ENCODE results near the gene THRAP3.

THRAP3 gene

DNA sequence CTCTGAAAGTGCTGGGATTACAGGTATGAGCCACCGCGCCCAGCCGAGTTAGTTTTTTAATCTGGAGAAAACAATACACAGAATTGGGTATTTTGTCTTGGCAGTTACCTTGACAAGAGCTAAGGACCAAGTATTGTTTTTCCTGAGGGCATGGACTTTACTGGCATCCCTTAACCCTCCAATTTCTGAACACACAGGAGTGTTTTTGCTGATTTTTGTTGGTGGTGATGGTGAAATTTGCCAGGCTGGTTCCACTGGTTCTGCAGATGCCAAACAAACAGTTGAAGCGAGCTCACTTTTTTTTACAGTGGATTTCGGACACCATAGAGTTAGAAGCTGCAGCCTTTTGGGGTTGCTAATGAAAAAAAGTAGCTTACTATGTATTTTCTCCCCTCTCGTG is 44.7 kb downstream of the THRAP3 start:
- H3K36me3 ChIP-seq (ENCODE audit: control insufficient read depth in 4 of 4, insufficient read depth in 4 of 4, low read length in 3 of 4): peaks cover 7 to 48% (median 27%) of the 10 kb centered on the region in 4 experiments
- H3K27me3 ChIP-seq (replicated peaks in 2 of 5; ENCODE audit: control insufficient read depth in 4 of 5, insufficient read depth in 5 of 5, low read length in 4 of 5): no peaks in the 10 kb centered on the region
- WGBS (ENCODE audit: insufficient coverage): 88% methylated on average over 3 of the region's 6 CpGs
- H3K9me3 ChIP-seq (ENCODE audit: control extremely low read depth in 1 of 5, control insufficient read depth in 4 of 5, insufficient read depth in 2 of 5, low read depth in 1 of 5, low read length in 4 of 5): no peaks in the 10 kb centered on the region
- ChIA-PET CTCF (interaction anchor here (0.7 to 2.3 kb wide), 7 partner anchors 10 to 134 kb away, joined by 3 to 7 read pairs (median 3); partner anchors contain the start of gene TRAPPC3), POLR2A (interaction anchor here (0.6 kb wide), 1 partner anchor 42 kb away, joined by 3 read pairs; no protein-coding TSS in a partner anchor)
- peaks cover 0 to 7% (median 5%) of the 10 kb centered on the region in 4 experiments for H3K4me1 ChIP-seq (ENCODE audit: control extremely low read depth in 1 of 4, control insufficient read depth in 4 of 4, insufficient read depth in 4 of 4, low read length in 3 of 4)
- no peak overlapping the region for H3K27ac ChIP-seq (ENCODE audit: insufficient read depth in 1 of 2, low read depth in 1 of 2, low read length in 2 of 2, poor library complexity in 1 of 2, severe bottlenecking in 2 of 2)
- H3K4me3 ChIP-seq (ENCODE audit: control insufficient read depth in 1 of 7, extremely low read depth in 1 of 7, insufficient read depth in 4 of 7, low read depth in 2 of 7, low read length in 6 of 7): no peak overlapping the region
- no peak for DNase-seq

- no peaks in the 10 kb centered on the region for H3K9me3 ChIP-seq (ENCODE audit: control extremely low read depth in 1 of 5, control insufficient read depth in 4 of 5, insufficient read depth in 2 of 5, low read depth in 1 of 5, low read length in 4 of 5)
- ChIA-PET POLR2A (no interaction called here), CTCF (interaction anchor here (0.8 to 2.3 kb wide), 7 partner anchors 10 to 134 kb away, joined by 3 to 7 read pairs (median 3); partner anchors contain the start of gene TRAPPC3)
- no peak overlapping the region for H3K4me3 ChIP-seq (ENCODE audit: control insufficient read depth in 1 of 7, extremely low read depth in 1 of 7, insufficient read depth in 4 of 7, low read depth in 2 of 7, low read length in 6 of 7)
- DNase-seq: no peak
- WGBS (ENCODE audit: insufficient coverage): 89% methylated on average over 1 of the region's 2 CpGs
- H3K4me1 ChIP-seq (ENCODE audit: control extremely low read depth in 1 of 4, control insufficient read depth in 4 of 4, insufficient read depth in 4 of 4, low read length in 3 of 4): peaks cover 0 to 7% (median 5%) of the 10 kb centered on the region in 4 experiments
- no peaks in the 10 kb centered on the region for H3K27me3 ChIP-seq (replicated peaks in 2 of 5; ENCODE audit: control insufficient read depth in 4 of 5, insufficient read depth in 5 of 5, low read length in 4 of 5)
- peaks cover 7 to 49% (median 26%) of the 10 kb centered on the region in 4 experiments for H3K36me3 ChIP-seq (ENCODE audit: control insufficient read depth in 4 of 4, insufficient read depth in 4 of 4, low read length in 3 of 4)
- no peak overlapping the region for H3K27ac ChIP-seq (ENCODE audit: insufficient read depth in 1 of 2, low read depth in 1 of 2, low read length in 2 of 2, poor library complexity in 1 of 2, severe bottlenecking in 2 of 2)
Observed at GRCh38 chr1:36269408-36269838, 45.2 kb downstream of the THRAP3 start.

- Histone ChIP-seq H3K4me1 (ENCODE audit: control extremely low read depth in 1 of 4, control insufficient read depth in 4 of 4, insufficient read depth in 4 of 4, low read length in 3 of 4) (no peaks in the 10 kb centered on the region), H3K27me3 (replicated peaks in 2 of 5; ENCODE audit: control insufficient read depth in 4 of 5, insufficient read depth in 5 of 5, low read length in 4 of 5) (no peaks in the 10 kb centered on the region), H3K27ac (ENCODE audit: insufficient read depth in 1 of 2, low read depth in 1 of 2, low read length in 2 of 2, poor library complexity in 1 of 2, severe bottlenecking in 2 of 2) (peak overlapping the region in 1 of 2 experiments; percentile 27), H3K9me3 (ENCODE audit: control extremely low read depth in 1 of 5, control insufficient read depth in 4 of 5, insufficient read depth in 2 of 5, low read depth in 1 of 5, low read length in 4 of 5) (no peaks in the 10 kb centered on the region), H3K36me3 (ENCODE audit: control insufficient read depth in 4 of 4, insufficient read depth in 4 of 4, low read length in 3 of 4) (peaks cover 4 to 37% (median 27%) of the 10 kb centered on the region in 4 experiments), H3K4me3 (ENCODE audit: control insufficient read depth in 1 of 7, extremely low read depth in 1 of 7, insufficient read depth in 4 of 7, low read depth in 2 of 7, low read length in 6 of 7) (no peak overlapping the region)
- ChIA-PET POLR2A (no interaction called here), CTCF (interaction anchor here (1.2 kb wide), 1 partner anchor 10 kb away, joined by 4 read pairs; no protein-coding TSS in a partner anchor)
- 85% methylated on average over 5 of the region's 5 CpGs for WGBS (ENCODE audit: insufficient coverage)
- no peak for DNase-seq
Observed at GRCh38 chr1:36273024-36273423, 48.8 kb downstream of the THRAP3 start.

DNA sequence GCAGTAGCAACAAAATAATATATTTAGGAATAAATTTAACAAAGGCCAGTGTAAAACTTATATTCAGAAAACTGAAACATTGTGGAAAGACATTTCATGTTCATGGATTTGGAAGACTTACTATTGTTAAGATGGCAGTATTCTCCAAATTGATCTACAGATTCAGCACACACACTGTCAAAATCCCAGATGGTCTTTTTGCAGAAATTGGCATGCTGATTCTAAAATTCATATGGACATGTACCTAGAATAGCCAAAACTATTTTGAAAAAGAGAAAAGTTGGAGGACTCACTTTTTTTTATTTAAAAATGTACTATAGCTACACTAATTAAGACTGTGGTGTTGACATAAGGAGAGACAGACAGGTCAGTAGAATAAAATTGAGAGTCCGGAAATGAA is 50.0 kb downstream of the THRAP3 start:
- no peaks in the 10 kb centered on the region for H3K27me3 ChIP-seq (replicated peaks in 2 of 5; ENCODE audit: control insufficient read depth in 4 of 5, insufficient read depth in 5 of 5, low read length in 4 of 5)
- no peak overlapping the region for H3K27ac ChIP-seq (ENCODE audit: insufficient read depth in 1 of 2, low read depth in 1 of 2, low read length in 2 of 2, poor library complexity in 1 of 2, severe bottlenecking in 2 of 2)
- H3K9me3 ChIP-seq (ENCODE audit: control extremely low read depth in 1 of 5, control insufficient read depth in 4 of 5, insufficient read depth in 2 of 5, low read depth in 1 of 5, low read length in 4 of 5): no peaks in the 10 kb centered on the region
- ChIA-PET POLR2A (no interaction called here), CTCF (interaction anchor here (1.2 to 1.4 kb wide), 2 partner anchors 8 to 86 kb away, joined by 4 to 6 read pairs; no protein-coding TSS in a partner anchor)
- DNase-seq: no peak
- no peak overlapping the region for H3K4me3 ChIP-seq (ENCODE audit: control insufficient read depth in 1 of 7, extremely low read depth in 1 of 7, insufficient read depth in 4 of 7, low read depth in 2 of 7, low read length in 6 of 7)
- no peaks in the 10 kb centered on the region for H3K4me1 ChIP-seq (ENCODE audit: control extremely low read depth in 1 of 4, control insufficient read depth in 4 of 4, insufficient read depth in 4 of 4, low read length in 3 of 4)
- peaks cover 6 to 35% (median 22%) of the 10 kb centered on the region in 4 experiments for H3K36me3 ChIP-seq (ENCODE audit: control insufficient read depth in 4 of 4, insufficient read depth in 4 of 4, low read length in 3 of 4)
- no CpG with 5 or more reads among the region's 1 CpG for WGBS (ENCODE audit: insufficient coverage)

DNA sequence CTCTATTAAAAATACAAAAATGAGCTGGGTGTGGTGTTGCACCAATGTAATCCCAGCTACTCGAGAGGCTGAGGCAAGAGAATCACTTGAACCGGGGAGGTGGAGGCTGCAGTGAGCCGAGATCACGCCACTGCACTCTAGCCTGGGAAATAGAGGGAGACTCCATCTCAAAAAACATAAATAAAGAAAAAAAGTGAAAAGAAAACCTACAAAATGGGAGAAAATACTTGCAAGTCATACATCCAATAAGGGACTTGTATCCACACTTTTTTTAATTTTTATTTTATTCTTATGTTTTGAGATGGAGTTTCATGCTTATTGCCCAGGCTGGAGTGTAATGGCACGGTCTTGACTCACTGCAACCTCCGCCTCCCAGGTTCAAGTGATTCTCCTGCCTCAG is 52.4 kb downstream of the THRAP3 start:
- Histone ChIP-seq H3K4me1 (ENCODE audit: control extremely low read depth in 1 of 4, control insufficient read depth in 4 of 4, insufficient read depth in 4 of 4, low read length in 3 of 4) (no peaks in the 10 kb centered on the region), H3K9me3 (ENCODE audit: control extremely low read depth in 1 of 5, control insufficient read depth in 4 of 5, insufficient read depth in 2 of 5, low read depth in 1 of 5, low read length in 4 of 5) (no peaks in the 10 kb centered on the region), H3K36me3 (ENCODE audit: control insufficient read depth in 4 of 4, insufficient read depth in 4 of 4, low read length in 3 of 4) (peaks cover 6 to 23% (median 12%) of the 10 kb centered on the region in 4 experiments), H3K27ac (ENCODE audit: insufficient read depth in 1 of 2, low read depth in 1 of 2, low read length in 2 of 2, poor library complexity in 1 of 2, severe bottlenecking in 2 of 2) (no peak overlapping the region), H3K4me3 (ENCODE audit: control insufficient read depth in 1 of 7, extremely low read depth in 1 of 7, insufficient read depth in 4 of 7, low read depth in 2 of 7, low read length in 6 of 7) (no peak overlapping the region), H3K27me3 (replicated peaks in 2 of 5; ENCODE audit: control insufficient read depth in 4 of 5, insufficient read depth in 5 of 5, low read length in 4 of 5) (no peaks in the 10 kb centered on the region)
- no peak for DNase-seq
- 100% methylated on average over 1 of the region's 6 CpGs for WGBS (ENCODE audit: insufficient coverage)
- ChIA-PET POLR2A (no interaction called here), CTCF (no interaction called here)

GRCh38 chr1:36279110-36279788 is 55.0 kb downstream of the THRAP3 start:
- peaks cover 8 to 27% (median 18%) of the 10 kb centered on the region in 4 experiments for H3K36me3 ChIP-seq (ENCODE audit: control insufficient read depth in 4 of 4, insufficient read depth in 4 of 4, low read length in 3 of 4)
- H3K4me1 ChIP-seq (ENCODE audit: control extremely low read depth in 1 of 4, control insufficient read depth in 4 of 4, insufficient read depth in 4 of 4, low read length in 3 of 4): no peaks in the 10 kb centered on the region
- POLR2A ChIA-PET: no interaction called here
- WGBS (ENCODE audit: insufficient coverage): 91% methylated on average over 1 of the region's 2 CpGs
- H3K27ac ChIP-seq (ENCODE audit: insufficient read depth in 1 of 2, low read depth in 1 of 2, low read length in 2 of 2, poor library complexity in 1 of 2, severe bottlenecking in 2 of 2): peak overlapping the region in 1 of 2 experiments; percentile 43
- no peak overlapping the region for H3K4me3 ChIP-seq (ENCODE audit: control insufficient read depth in 1 of 7, extremely low read depth in 1 of 7, insufficient read depth in 4 of 7, low read depth in 2 of 7, low read length in 6 of 7)
- H3K27me3 ChIP-seq (replicated peaks in 2 of 5; ENCODE audit: control insufficient read depth in 4 of 5, insufficient read depth in 5 of 5, low read length in 4 of 5): no peaks in the 10 kb centered on the region
- no peak for DNase-seq
- CTCF ChIA-PET: interaction anchor here (0.9 to 4.7 kb wide), 4 partner anchors 54 to 178 kb away, joined by 3 to 22 read pairs (median 6); partner anchors contain the start of genes THRAP3 and TRAPPC3
- H3K9me3 ChIP-seq (ENCODE audit: control extremely low read depth in 1 of 5, control insufficient read depth in 4 of 5, insufficient read depth in 2 of 5, low read depth in 1 of 5, low read length in 4 of 5): no peaks in the 10 kb centered on the region

DNA sequence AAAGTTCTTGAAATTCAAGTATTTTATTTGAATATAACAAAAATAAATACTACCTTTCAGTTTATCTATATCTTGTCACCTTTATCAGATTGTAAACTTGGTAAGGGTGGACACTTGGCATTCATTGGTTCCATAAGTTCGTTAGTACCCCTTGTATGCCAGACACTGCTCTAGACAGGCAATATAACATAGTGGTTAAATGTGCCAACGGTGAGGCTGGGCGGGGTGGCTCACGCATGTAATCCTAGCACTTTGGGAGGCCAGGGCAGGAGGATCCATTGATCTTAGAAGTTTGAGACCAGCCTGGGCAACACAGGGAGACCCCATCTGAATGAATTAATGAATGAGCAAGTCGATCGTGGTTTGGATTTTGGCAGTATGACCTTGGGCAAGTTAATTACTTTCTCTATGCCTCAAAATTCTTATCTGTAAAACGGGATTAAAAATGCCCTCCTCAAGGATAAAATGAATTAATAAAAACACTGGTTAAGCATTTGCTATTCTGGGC is 55.6 kb downstream of the THRAP3 start:
- H3K4me1 ChIP-seq (ENCODE audit: control extremely low read depth in 1 of 4, control insufficient read depth in 4 of 4, insufficient read depth in 4 of 4, low read length in 3 of 4): no peaks in the 10 kb centered on the region
- H3K9me3 ChIP-seq (ENCODE audit: control extremely low read depth in 1 of 5, control insufficient read depth in 4 of 5, insufficient read depth in 2 of 5, low read depth in 1 of 5, low read length in 4 of 5): no peaks in the 10 kb centered on the region
- no peak overlapping the region for H3K4me3 ChIP-seq (ENCODE audit: control insufficient read depth in 1 of 7, extremely low read depth in 1 of 7, insufficient read depth in 4 of 7, low read depth in 2 of 7, low read length in 6 of 7)
- ChIA-PET POLR2A (interaction anchor here (1.2 kb wide), 1 partner anchor 123 kb away, joined by 3 read pairs; no protein-coding TSS in a partner anchor), CTCF (interaction anchor here (0.9 to 4.7 kb wide), 4 partner anchors 21 to 178 kb away, joined by 3 to 22 read pairs (median 6); partner anchors contain the start of gene TRAPPC3)
- WGBS (ENCODE audit: insufficient coverage): 94% methylated on average over 7 of the region's 7 CpGs
- DNase-seq: no peak
- H3K36me3 ChIP-seq (ENCODE audit: control insufficient read depth in 4 of 4, insufficient read depth in 4 of 4, low read length in 3 of 4): peaks cover 10 to 31% (median 19%) of the 10 kb centered on the region in 4 experiments
- no peaks in the 10 kb centered on the region for H3K27me3 ChIP-seq (replicated peaks in 2 of 5; ENCODE audit: control insufficient read depth in 4 of 5, insufficient read depth in 5 of 5, low read length in 4 of 5)
- peak overlapping the region in 1 of 2 experiments; percentile 40 for H3K27ac ChIP-seq (ENCODE audit: insufficient read depth in 1 of 2, low read depth in 1 of 2, low read length in 2 of 2, poor library complexity in 1 of 2, severe bottlenecking in 2 of 2)
